Nephron progenitor cell (in vitro differentiated cells): Measurements from ENCODE around the gene UBR1.
"Not testable (repeated sequence)": the region's sequence is repeated elsewhere in the genome, so short reads cannot be mapped to it uniquely, and the experiment has no call there.

Experiments used
- DNase-seq: peaks from one replicate; pipeline ENCODE4 v3.0.0; 2021
- H3K27ac Mint-ChIP-seq: 2 replicates; pipeline ENCODE4 v1.8.0; 2021; ENCODE audit warnings: mild to moderate bottlenecking, moderate library complexity, mixed read lengths
- H3K27me3 Mint-ChIP-seq: 2 replicates; pipeline ENCODE4 v1.8.0; 2021; ENCODE audit warnings: mild to moderate bottlenecking, low read depth, mixed read lengths; ENCODE audit not compliant: poor library complexity
- H3K36me3 Mint-ChIP-seq: 2 replicates; pipeline ENCODE4 v1.8.0; 2021; ENCODE audit warnings: low read depth, mixed read lengths
- H3K4me1 Mint-ChIP-seq: 2 replicates; pipeline ENCODE4 v1.8.0; 2021; ENCODE audit warnings: mixed read lengths
- H3K4me3 Mint-ChIP-seq: 2 replicates; pipeline ENCODE4 v1.8.0; 2021; ENCODE audit warnings: mild to moderate bottlenecking, moderate library complexity, mixed read lengths
- H3K9me3 Mint-ChIP-seq: 2 replicates; pipeline ENCODE4 v1.8.0; 2021; ENCODE audit warnings: mild to moderate bottlenecking, moderate library complexity, mixed read lengths
- CTCF ChIP-seq: fragments of 200-600 bp; sonication (generic); IDR thresholded peaks from 2 replicates; pipeline ENCODE4 v1.5.0; 2021; ENCODE audit warnings: antibody characterized with exemption

UBR1 gene

GRCh38 chr15:42908538-42908937 is 197.3 kb downstream of the UBR1 start:
- H3K36me3 Mint-ChIP-seq = peaks cover 16% of the 10 kb centered on the region
- no peak overlapping the region for H3K27ac Mint-ChIP-seq
- H3K9me3 Mint-ChIP-seq = no peaks in the 10 kb centered on the region
- no peak for DNase-seq
- no peak for TF ChIP-seq CTCF
- no peaks in the 10 kb centered on the region for H3K4me1 Mint-ChIP-seq
- H3K27me3 Mint-ChIP-seq = no peaks in the 10 kb centered on the region
- no peak overlapping the region for H3K4me3 Mint-ChIP-seq

GRCh38 chr15:42903388-42904324 is 202.2 kb downstream of the UBR1 start:
- no peak overlapping the region for H3K27ac Mint-ChIP-seq
- H3K4me1 Mint-ChIP-seq = no peaks in the 10 kb centered on the region
- TF ChIP-seq CTCF = no peak
- no peaks in the 10 kb centered on the region for H3K9me3 Mint-ChIP-seq
- no peak overlapping the region for H3K4me3 Mint-ChIP-seq
- peaks cover 13% of the 10 kb centered on the region for H3K36me3 Mint-ChIP-seq
- no peak for DNase-seq
- H3K27me3 Mint-ChIP-seq = no peaks in the 10 kb centered on the region

GRCh38 chr15:42893911-42894310 is 211.9 kb downstream of the UBR1 start:
- H3K27ac Mint-ChIP-seq, H3K4me3 Mint-ChIP-seq, H3K27me3 Mint-ChIP-seq, H3K4me1 Mint-ChIP-seq, DNase-seq: not testable (repeated sequence)
- peaks cover 40% of the 10 kb centered on the region for H3K9me3 Mint-ChIP-seq
- peaks cover 29% of the 10 kb centered on the region for H3K36me3 Mint-ChIP-seq
